OCI-LY3 (cell line): ENCODE results near the gene RGS6.

Experiments
- H2AFZ ChIP-seq: fragments of 200-600, 300-600 bp; shearing (Covaris generic); 2 replicates; pipeline ENCODE4 v1.6.0; 2014; ENCODE audit warnings: antibody characterized with exemption, low read depth, low read length
- H3K27ac ChIP-seq: fragments of 200-600, 300-600 bp; sonication (generic); 2 replicates; pipeline ENCODE4 v1.5.1; 2014; ENCODE audit warnings: mild to moderate bottlenecking, low read length, moderate library complexity, mixed read lengths
- H3K27me3 ChIP-seq: fragments of 200-600, 300-600 bp; sonication (generic); 2 replicates; pipeline ENCODE4 v1.6.1; 2014; ENCODE audit warnings: low read depth, low read length, mixed read lengths
- H3K36me3 ChIP-seq: fragments of 200-600, 300-600 bp; sonication (generic); replicated peaks from 2 replicates; pipeline ENCODE3; 2014; ENCODE audit warnings: low read depth, low read length, mixed read lengths
- H3K4me1 ChIP-seq: fragments of 300-600, 200-600 bp; sonication (generic); 2 replicates; pipeline ENCODE4 v1.6.1; 2014; ENCODE audit warnings: low read length, mixed read lengths
- H3K4me2 ChIP-seq: fragments of 200-600, 300-600 bp; sonication (generic); 2 replicates; pipeline ENCODE4 v1.6.1; 2014; ENCODE audit warnings: low read length, mixed read lengths
- H3K4me3 ChIP-seq: fragments of 300-600, 200-600 bp; sonication (generic); 2 replicates; pipeline ENCODE4 v1.5.1; 2014; ENCODE audit warnings: antibody characterized with exemption, mild to moderate bottlenecking, low read length, moderate library complexity
- H3K79me2 ChIP-seq: fragments of 300-600, 200-600 bp; shearing (Covaris generic); 2 replicates; pipeline ENCODE4 v1.6.1; 2014; ENCODE audit warnings: mild to moderate bottlenecking, low read length, mixed read lengths
- H3K9ac ChIP-seq: fragments of 300-600, 200-600 bp; shearing (Covaris generic); 2 replicates; pipeline ENCODE4 v1.6.0; 2014; ENCODE audit warnings: mild to moderate bottlenecking, low read length, moderate library complexity
- H3K9me3 ChIP-seq: fragments of 200-600, 300-600 bp; shearing (Covaris generic); 2 replicates; pipeline ENCODE4 v1.6.1; 2014; ENCODE audit warnings: low read length, mixed read lengths; ENCODE audit not compliant: insufficient read depth
- H4K20me1 ChIP-seq: fragments of 200-600, 300-600 bp; sonication (generic); 2 replicates; pipeline ENCODE4 v1.6.1; 2016; ENCODE audit warnings: low read length, mixed read lengths; ENCODE audit not compliant: insufficient read depth
- EZH2phosphoT487 ChIP-seq: fragments of 200-600 bp; shearing (Covaris generic); IDR thresholded peaks from 2 replicates; pipeline ENCODE4 v1.6.1; 2018; ENCODE audit warnings: antibody characterized with exemption, mixed run types, low read depth
- TF ChIP-seq, protein P1 (sequence below): fragments of 200-600, 300-600 bp; sonication (generic); IDR thresholded peaks from 2 replicates; pipeline ENCODE4 v1.5.1; 2014; ENCODE audit warnings: antibody characterized with exemption, low read length, low read depth

RGS6 gene

DNA sequence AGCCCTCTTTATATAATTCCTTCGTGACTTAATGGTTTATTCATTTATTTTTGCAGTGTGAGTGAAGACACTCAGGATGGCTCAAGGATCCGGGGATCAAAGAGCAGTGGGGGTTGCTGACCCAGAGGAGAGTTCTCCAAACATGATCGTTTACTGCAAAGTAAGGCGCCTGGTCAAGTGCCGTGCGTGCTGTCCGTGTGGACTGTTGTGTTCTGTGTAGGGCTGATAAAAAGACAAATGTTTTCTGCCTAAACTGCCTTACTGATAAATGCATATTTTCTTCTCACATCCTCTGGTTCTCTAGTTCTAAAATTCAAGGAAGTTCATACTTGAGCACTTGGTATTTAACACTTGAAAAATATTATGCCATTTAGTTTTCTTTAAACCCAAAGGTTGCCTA is 32.5 kb downstream of the RGS6 start:
- TF ChIP-seq EZH2phosphoT487 = no peak
- TF ChIP-seq, protein P1, sequence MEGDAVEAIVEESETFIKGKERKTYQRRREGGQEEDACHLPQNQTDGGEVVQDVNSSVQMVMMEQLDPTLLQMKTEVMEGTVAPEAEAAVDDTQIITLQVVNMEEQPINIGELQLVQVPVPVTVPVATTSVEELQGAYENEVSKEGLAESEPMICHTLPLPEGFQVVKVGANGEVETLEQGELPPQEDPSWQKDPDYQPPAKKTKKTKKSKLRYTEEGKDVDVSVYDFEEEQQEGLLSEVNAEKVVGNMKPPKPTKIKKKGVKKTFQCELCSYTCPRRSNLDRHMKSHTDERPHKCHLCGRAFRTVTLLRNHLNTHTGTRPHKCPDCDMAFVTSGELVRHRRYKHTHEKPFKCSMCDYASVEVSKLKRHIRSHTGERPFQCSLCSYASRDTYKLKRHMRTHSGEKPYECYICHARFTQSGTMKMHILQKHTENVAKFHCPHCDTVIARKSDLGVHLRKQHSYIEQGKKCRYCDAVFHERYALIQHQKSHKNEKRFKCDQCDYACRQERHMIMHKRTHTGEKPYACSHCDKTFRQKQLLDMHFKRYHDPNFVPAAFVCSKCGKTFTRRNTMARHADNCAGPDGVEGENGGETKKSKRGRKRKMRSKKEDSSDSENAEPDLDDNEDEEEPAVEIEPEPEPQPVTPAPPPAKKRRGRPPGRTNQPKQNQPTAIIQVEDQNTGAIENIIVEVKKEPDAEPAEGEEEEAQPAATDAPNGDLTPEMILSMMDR = no peak
- H3K9me3 ChIP-seq = no peaks in the 10 kb centered on the region
- no peak overlapping the region for H2AFZ ChIP-seq
- H3K36me3 ChIP-seq = no peaks in the 10 kb centered on the region
- no peaks in the 10 kb centered on the region for H3K27me3 ChIP-seq
- H4K20me1 ChIP-seq = no peaks in the 10 kb centered on the region
- H3K4me2 ChIP-seq = no peak overlapping the region
- no peak overlapping the region for H3K27ac ChIP-seq
- H3K4me1 ChIP-seq = peaks cover 37% of the 10 kb centered on the region
- no peak overlapping the region for H3K4me3 ChIP-seq
- H3K79me2 ChIP-seq = no peaks in the 10 kb centered on the region
- H3K9ac ChIP-seq = no peak overlapping the region

DNA sequence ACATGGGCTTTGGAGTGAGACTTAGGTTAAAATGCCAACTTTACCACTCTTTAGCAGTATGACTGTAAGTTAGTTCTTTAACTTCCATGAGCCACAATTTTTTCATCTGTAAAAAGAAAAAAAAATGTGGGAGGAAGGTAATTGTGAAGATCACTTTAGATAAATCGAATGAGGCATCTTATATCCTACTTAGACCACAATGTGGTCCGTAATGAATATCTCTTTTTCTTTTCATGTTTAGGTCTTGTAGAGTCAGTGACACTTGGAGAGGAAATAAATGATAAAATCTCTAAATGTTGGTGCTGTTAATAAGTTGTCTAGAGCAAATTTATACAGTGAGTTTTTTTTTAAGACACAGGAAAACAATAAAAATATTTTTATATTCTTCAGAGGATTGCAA is 34.3 kb downstream of the RGS6 start:
- H3K27me3 ChIP-seq = no peaks in the 10 kb centered on the region
- no peaks in the 10 kb centered on the region for H3K9me3 ChIP-seq
- H3K27ac ChIP-seq = no peak overlapping the region
- no peaks in the 10 kb centered on the region for H3K79me2 ChIP-seq
- peaks cover 29% of the 10 kb centered on the region for H3K4me1 ChIP-seq
- no peak overlapping the region for H2AFZ ChIP-seq
- no peak overlapping the region for H3K9ac ChIP-seq
- H3K4me2 ChIP-seq = no peak overlapping the region
- no peak for TF ChIP-seq EZH2phosphoT487
- TF ChIP-seq, protein P1 = no peak
- no peaks in the 10 kb centered on the region for H3K36me3 ChIP-seq
- H4K20me1 ChIP-seq = no peaks in the 10 kb centered on the region
- no peak overlapping the region for H3K4me3 ChIP-seq

- Histone ChIP-seq H3K9ac (no peak overlapping the region), H3K79me2 (no peaks in the 10 kb centered on the region), H2AFZ (no peak overlapping the region), H3K9me3 (no peaks in the 10 kb centered on the region), H4K20me1 (no peaks in the 10 kb centered on the region), H3K4me1 (peaks cover 17% of the 10 kb centered on the region), H3K4me2 (no peak overlapping the region), H3K27ac (no peak overlapping the region), H3K36me3 (no peaks in the 10 kb centered on the region), H3K27me3 (no peaks in the 10 kb centered on the region), H3K4me3 (no peak overlapping the region)
- no peak for TF ChIP-seq EZH2phosphoT487
- TF ChIP-seq, protein P1 = no peak
Measured at GRCh38 chr14:71967704-71968103, 35.5 kb downstream of the RGS6 start.

DNA sequence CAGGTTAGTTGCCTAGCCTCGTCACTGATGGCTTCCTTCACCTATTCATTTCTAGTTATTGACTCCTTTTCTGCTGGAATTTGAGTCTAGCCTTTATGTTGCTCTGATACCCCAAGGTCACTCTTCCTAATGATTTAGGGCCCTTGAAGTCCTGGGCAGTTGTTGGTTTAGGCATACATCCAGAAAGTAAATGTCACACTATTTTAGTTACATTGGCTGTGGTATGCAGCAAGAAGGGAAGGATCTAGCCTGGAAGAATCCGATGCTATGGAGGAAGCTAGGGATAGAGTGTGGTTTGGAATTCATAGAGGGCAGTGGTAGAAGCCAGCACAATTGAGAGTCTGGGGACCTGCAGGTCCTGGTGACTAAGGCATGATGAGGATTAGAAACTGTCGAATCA is 38.0 kb downstream of the RGS6 start:
- Histone ChIP-seq H3K4me1 (peaks cover 10% of the 10 kb centered on the region; the same call in 1 of the 2 replicates), H3K36me3 (no peaks in the 10 kb centered on the region), H3K27me3 (no peaks in the 10 kb centered on the region), H3K4me3 (no peak overlapping the region), H3K9ac (no peak overlapping the region), H3K4me2 (no peak overlapping the region), H4K20me1 (no peaks in the 10 kb centered on the region), H3K79me2 (no peaks in the 10 kb centered on the region), H2AFZ (no peak overlapping the region), H3K9me3 (no peaks in the 10 kb centered on the region), H3K27ac (no peak overlapping the region)
- no peak for TF ChIP-seq EZH2phosphoT487
- TF ChIP-seq, protein P1 = no peak
